Kidney (tissue), 14 donors: Measurements from ENCODE around the gene ACTL7A. TPM values are rescaled to one million over a fixed set of nuclear protein-coding genes. Genes with fewer than 3 reads are reported as not detected.

ENCODE experiments used
- DNase-seq, 5 donors: peaks; one replicate each; pipeline ENCODE4 v3.0.0-alpha.2; 2013 to 2020
- FAIRE-seq: peaks from 2 replicates; lab custom pipeline; 2012; peaks lifted over from hg19 to GRCh38; lab: Jason Lieb, UNC
- H3K27ac ChIP-seq, 2 donors: one replicate each; pipeline ENCODE4 v1.7.0; 2013; ENCODE audit warnings: low read depth in 2 of 2, low read length in 2 of 2, inconsistent platforms in 1 of 2
- H3K27me3 ChIP-seq: one replicate; pipeline ENCODE4 v1.7.1; 2013; ENCODE audit warnings: low read length, inconsistent platforms; ENCODE audit not compliant: control insufficient read depth, insufficient read depth
- H3K36me3 ChIP-seq, 3 donors: one replicate each; pipeline versions ENCODE4 v1.7.0 to v1.7.1; 2013; ENCODE audit warnings: low read length in 3 of 3, control low read depth in 1 of 3, inconsistent platforms in 1 of 3; ENCODE audit not compliant: insufficient read depth in 3 of 3, control insufficient read depth in 2 of 3
- H3K4me1 ChIP-seq, 3 donors: one replicate each; pipeline versions ENCODE4 v1.7.0 to v1.7.1; 2013; ENCODE audit warnings: low read length in 3 of 3, inconsistent platforms in 1 of 3, low read depth in 1 of 3; ENCODE audit not compliant: control insufficient read depth in 2 of 3, insufficient read depth in 2 of 3
- H3K4me3 ChIP-seq, 3 donors: one replicate each; pipeline versions ENCODE4 v1.7.0 to v1.8.1; 2013; ENCODE audit warnings: low read length in 3 of 3, control low read depth in 1 of 3, inconsistent platforms in 1 of 3
- H3K9ac ChIP-seq, 3 donors: one replicate each; pipeline versions ENCODE4 v1.7.0 to v1.7.1; 2013; ENCODE audit warnings: low read length in 3 of 3, control low read depth in 1 of 3, inconsistent platforms in 1 of 3
- H3K9me3 ChIP-seq, 3 donors: one replicate each; pipeline versions ENCODE4 v1.7.0 to v1.7.1; 2013; ENCODE audit warnings: low read length in 3 of 3, control low read depth in 1 of 3, inconsistent platforms in 1 of 3; ENCODE audit not compliant: control insufficient read depth in 2 of 3, insufficient read depth in 1 of 3
- intact Hi-C: fragments of 100-400 bp; cut with DNase I; formaldehyde crosslinking; loops from one replicate; pipeline ENCODE4 v1.11.1; 2022
- polyA plus RNA-seq: library from polyadenylated mRNA; stranded (reverse); fragments of 350-450 nt; fragmentation: Illumina TruSeq; extraction: RNeasy Lipid Tissue Mini Kit (QIAGEN cat#74804); gene quantifications from one replicate; pipeline ENCODE4 v1.2.3, GENCODE V29; 2014; ENCODE audit warnings: low read depth, low replicate concordance; ENCODE audit not compliant: insufficient read depth
- total RNA-seq: library from RNA; stranded (reverse); fragmentation: NEBNext Ultra II Directional; extraction: Animal tissue kit (Norgen Biotek cat#: 25700); gene quantifications from one replicate; pipeline ENCODE4 v1.2.1, GENCODE V29; 2021
- TF ChIP-seq, protein P1 (sequence below): IDR thresholded peaks from 3 replicates; pipeline ENCODE4 v1.5.1; 2012; ENCODE audit warnings: mild to moderate bottlenecking, moderate library complexity, borderline replicate concordance; ENCODE audit not compliant: insufficient read depth; ENCODE audit errors: extremely low read depth
- donor health status: control.
- donor health status: control.
- donor health status: control.
- donor health status: control.
- donor health status: control.
- donor health status: DM: yes; HTN: yes; CAD: no.
- donor health status: Normal renal cell carcinoma (clear cell type).

Gene ACTL7A
- total and polyA plus RNA-seq, 2 donors from 2014 or later, result not detected

DNA sequence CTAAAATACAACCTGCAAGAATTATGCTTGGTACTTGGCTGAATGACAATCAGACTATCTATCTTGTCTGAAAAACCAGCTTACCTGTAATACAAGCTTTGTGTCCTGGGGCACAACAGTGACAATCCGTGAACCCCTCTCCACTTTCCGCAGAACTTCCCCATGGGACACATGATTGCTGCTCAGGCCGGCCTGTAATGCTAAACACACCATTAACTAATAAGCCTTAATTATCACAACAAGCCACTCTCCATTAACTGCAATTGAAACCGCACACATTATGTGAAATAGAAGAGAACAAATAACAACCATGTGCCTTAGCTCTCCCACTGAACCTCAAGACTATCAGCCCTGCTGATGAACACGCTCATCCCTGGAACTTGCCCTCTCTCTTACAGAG is 38.1 kb downstream of the ACTL7A start:
- FAIRE-seq, result no peak
- Histone ChIP-seq H3K4me3 (no peak overlapping the region), H3K27me3 (no peaks in the 10 kb centered on the region), H3K27ac (no peak overlapping the region), H3K4me1 (no peaks in the 10 kb centered on the region), H3K9ac (no peak overlapping the region), H3K36me3 (peaks cover 6 to 50% (median 36%) of the 10 kb centered on the region in 3 donors), H3K9me3 (no peaks in the 10 kb centered on the region)
- intact Hi-C loops, result no loop called here
- TF ChIP-seq, protein P1, sequence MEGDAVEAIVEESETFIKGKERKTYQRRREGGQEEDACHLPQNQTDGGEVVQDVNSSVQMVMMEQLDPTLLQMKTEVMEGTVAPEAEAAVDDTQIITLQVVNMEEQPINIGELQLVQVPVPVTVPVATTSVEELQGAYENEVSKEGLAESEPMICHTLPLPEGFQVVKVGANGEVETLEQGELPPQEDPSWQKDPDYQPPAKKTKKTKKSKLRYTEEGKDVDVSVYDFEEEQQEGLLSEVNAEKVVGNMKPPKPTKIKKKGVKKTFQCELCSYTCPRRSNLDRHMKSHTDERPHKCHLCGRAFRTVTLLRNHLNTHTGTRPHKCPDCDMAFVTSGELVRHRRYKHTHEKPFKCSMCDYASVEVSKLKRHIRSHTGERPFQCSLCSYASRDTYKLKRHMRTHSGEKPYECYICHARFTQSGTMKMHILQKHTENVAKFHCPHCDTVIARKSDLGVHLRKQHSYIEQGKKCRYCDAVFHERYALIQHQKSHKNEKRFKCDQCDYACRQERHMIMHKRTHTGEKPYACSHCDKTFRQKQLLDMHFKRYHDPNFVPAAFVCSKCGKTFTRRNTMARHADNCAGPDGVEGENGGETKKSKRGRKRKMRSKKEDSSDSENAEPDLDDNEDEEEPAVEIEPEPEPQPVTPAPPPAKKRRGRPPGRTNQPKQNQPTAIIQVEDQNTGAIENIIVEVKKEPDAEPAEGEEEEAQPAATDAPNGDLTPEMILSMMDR, result no peak
- DNase-seq, result no peak

DNA sequence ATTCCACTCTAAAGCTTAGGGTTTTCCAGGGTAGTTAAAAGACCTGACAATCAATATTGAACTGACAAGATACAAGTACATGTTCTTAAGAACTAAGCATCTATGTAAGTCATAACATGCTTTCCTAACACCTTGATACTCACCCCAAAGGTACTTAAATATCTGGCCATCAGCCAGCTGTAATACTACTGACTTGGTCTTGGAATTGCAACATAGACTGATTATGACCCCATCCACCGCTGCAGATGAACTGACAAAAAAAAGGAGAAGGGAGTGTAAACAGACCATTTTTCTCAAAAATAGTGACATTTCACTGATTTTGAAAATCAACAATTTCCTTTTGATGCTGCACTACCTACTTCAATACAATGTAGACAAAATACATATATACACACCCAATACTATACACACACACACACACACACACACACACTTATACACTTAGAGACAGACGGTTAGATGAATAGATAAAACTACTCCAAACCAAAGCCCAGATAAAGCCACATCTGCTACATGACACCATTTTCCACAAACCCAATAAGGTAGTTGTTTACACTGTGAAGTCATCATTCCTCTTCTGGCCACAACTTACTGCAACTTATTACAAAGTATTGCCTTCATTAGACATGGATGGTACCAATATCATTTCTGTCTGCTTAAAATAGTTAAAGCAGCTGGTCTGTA is 41.5 kb downstream of the ACTL7A start:
- H3K27ac ChIP-seq, result no peak overlapping the region
- FAIRE-seq (no peak), DNase-seq (no peak)
- no peaks in the 10 kb centered on the region for H3K9me3 ChIP-seq
- H3K9ac ChIP-seq, result no peak overlapping the region
- H3K27me3 ChIP-seq, result no peaks in the 10 kb centered on the region
- H3K4me3 ChIP-seq, result no peak overlapping the region
- peaks cover 0 to 65% (median 39%) of the 10 kb centered on the region in 3 donors for H3K36me3 ChIP-seq
- no peaks in the 10 kb centered on the region for H3K4me1 ChIP-seq
- TF ChIP-seq, protein P1, result no peak
- intact Hi-C loops, result no loop called here

DNA sequence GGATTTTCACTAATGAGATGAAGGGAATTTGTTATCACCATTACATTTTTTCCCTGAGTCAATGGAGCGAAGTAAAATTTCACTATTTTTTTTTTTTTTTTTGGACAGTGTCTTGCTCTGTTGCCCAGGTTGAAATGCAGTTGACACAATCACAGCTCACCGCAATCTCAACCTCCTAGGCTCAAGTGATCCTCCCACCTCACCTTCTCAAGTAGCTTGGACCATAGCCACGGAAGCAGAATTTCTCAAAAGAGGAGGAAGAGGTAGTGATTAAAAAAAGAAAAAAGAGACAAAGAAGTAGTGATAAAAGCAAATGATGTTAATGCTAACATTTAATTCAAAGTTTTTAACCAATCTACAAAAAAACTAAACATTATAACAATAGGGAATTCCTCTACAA is 42.1 kb downstream of the ACTL7A start:
- H3K4me1 ChIP-seq, result no peaks in the 10 kb centered on the region
- no peak overlapping the region for H3K9ac ChIP-seq
- H3K27me3 ChIP-seq, result no peaks in the 10 kb centered on the region
- intact Hi-C loops, result no loop called here
- no peak overlapping the region for H3K27ac ChIP-seq
- DNase-seq (no peak), FAIRE-seq (no peak)
- peaks cover 0 to 70% (median 40%) of the 10 kb centered on the region in 3 donors for H3K36me3 ChIP-seq
- TF ChIP-seq, protein P1, result no peak
- H3K9me3 ChIP-seq, result no peaks in the 10 kb centered on the region
- H3K4me3 ChIP-seq, result no peak overlapping the region

DNA sequence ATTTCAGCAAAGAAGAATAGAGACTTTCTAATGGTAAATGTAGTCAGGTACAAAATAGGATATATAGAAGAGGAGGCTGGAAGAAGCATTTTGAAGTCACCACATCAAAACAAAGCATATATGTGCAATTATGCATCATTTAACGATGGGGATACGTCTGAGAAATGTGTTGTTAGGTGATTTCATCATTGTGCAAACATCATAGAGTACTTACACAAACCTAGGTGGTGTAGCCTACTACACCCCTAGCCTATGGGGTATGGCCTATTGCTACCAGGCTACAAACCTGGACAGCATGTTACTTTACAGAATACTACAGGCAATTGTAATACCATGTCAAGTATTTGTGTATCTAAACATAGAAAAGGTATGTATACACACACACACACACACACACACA is 43.4 kb downstream of the ACTL7A start:
- Histone ChIP-seq H3K9me3 (no peaks in the 10 kb centered on the region), H3K4me1 (no peaks in the 10 kb centered on the region), H3K27ac (no peak overlapping the region), H3K9ac (no peak overlapping the region), H3K27me3 (no peaks in the 10 kb centered on the region), H3K4me3 (no peak overlapping the region), H3K36me3 (peaks cover 2 to 66% (median 41%) of the 10 kb centered on the region in 3 donors)
- DNase-seq, result no peak
- TF ChIP-seq, protein P1, result no peak
- intact Hi-C loops, result no loop called here
- no peak for FAIRE-seq
